ENCODE results near the gene KLF3. TPM values are rescaled to one million over a fixed set of nuclear protein-coding genes. Genes with fewer than 3 reads are reported as not detected.
A peak's percentile ranks its signal among the peaks of the same experiment; 100 is the strongest.

KLF3 gene
- total and polyA plus RNA-seq, 9 of the 15 experiments (the other 6 are each of a cell fraction or from before 2014, with no cell fraction given): 9.9 to 47.2 (median 18.1) TPM

DNA sequence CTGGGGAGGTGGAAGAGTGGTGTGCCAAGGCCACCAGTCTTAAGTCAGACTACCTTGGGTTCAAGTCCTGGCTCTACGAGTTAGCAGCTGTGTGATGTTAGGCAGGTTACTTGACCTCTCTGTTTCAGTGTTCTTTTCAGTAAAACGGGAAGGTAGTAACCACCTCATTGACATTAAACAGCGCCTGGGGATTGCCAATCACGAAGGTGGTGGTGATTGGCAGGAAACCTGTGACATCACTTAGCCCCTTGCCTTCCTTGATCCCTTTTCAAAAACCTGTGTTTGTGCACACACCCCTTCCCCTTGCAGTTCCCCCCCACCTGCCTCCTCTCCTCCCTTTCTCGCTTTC is 7.6 kb downstream of the KLF3 start (continued):
- TF ChIP-seq CBX1 (IDR thresholded peaks at IDR 0.05; ENCODE audit: low read depth): peak; percentile 81; the same call in 1 of the 2 replicates
- TF ChIP-seq JUNB (CRISPR knock-in tag; conservative IDR thresholded peaks at IDR 0.05): no peak
- TF ChIP-seq U2AF2 (optimal IDR thresholded peaks at IDR 0.05; ENCODE audit: low read depth, low read length): no peak
- TF ChIP-seq ZNF282 (CRISPR knock-in tag; IDR thresholded peaks at IDR 0.05): no peak
- no peak for TF ChIP-seq ZNF507 (tag; conservative IDR thresholded peaks at IDR 0.05)
- peak; percentile 83 for TF ChIP-seq HDAC2 (IDR thresholded peaks at IDR 0.05)
- no peak for TF ChIP-seq ARID2 (IDR thresholded peaks at IDR 0.05)
- no peak for TF ChIP-seq TCFL5 (CRISPR knock-in tag; conservative IDR thresholded peaks at IDR 0.05)
- TF ChIP-seq, protein P1, sequence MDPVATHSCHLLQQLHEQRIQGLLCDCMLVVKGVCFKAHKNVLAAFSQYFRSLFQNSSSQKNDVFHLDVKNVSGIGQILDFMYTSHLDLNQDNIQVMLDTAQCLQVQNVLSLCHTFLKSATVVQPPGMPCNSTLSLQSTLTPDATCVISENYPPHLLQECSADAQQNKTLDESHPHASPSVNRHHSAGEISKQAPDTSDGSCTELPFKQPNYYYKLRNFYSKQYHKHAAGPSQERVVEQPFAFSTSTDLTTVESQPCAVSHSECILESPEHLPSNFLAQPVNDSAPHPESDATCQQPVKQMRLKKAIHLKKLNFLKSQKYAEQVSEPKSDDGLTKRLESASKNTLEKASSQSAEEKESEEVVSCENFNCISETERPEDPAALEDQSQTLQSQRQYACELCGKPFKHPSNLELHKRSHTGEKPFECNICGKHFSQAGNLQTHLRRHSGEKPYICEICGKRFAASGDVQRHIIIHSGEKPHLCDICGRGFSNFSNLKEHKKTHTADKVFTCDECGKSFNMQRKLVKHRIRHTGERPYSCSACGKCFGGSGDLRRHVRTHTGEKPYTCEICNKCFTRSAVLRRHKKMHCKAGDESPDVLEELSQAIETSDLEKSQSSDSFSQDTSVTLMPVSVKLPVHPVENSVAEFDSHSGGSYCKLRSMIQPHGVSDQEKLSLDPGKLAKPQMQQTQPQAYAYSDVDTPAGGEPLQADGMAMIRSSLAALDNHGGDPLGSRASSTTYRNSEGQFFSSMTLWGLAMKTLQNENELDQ (CRISPR knock-in tag; IDR thresholded peaks at IDR 0.05; ENCODE audit: borderline replicate concordance): no peak
- no peak for TF ChIP-seq SRSF1 (IDR thresholded peaks at IDR 0.05; ENCODE audit: low read depth, low read length)
- no peak for TF ChIP-seq STAG1 (CRISPR knock-in tag; IDR thresholded peaks at IDR 0.05; ENCODE audit: borderline replicate concordance)
- TF ChIP-seq, protein P2, sequence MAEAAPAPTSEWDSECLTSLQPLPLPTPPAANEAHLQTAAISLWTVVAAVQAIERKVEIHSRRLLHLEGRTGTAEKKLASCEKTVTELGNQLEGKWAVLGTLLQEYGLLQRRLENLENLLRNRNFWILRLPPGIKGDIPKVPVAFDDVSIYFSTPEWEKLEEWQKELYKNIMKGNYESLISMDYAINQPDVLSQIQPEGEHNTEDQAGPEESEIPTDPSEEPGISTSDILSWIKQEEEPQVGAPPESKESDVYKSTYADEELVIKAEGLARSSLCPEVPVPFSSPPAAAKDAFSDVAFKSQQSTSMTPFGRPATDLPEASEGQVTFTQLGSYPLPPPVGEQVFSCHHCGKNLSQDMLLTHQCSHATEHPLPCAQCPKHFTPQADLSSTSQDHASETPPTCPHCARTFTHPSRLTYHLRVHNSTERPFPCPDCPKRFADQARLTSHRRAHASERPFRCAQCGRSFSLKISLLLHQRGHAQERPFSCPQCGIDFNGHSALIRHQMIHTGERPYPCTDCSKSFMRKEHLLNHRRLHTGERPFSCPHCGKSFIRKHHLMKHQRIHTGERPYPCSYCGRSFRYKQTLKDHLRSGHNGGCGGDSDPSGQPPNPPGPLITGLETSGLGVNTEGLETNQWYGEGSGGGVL (CRISPR knock-in tag; IDR thresholded peaks at IDR 0.05): no peak
- TF ChIP-seq ATF1 (CRISPR knock-in tag; IDR thresholded peaks at IDR 0.05): no peak
- TF ChIP-seq ATF1 (tag; IDR thresholded peaks at IDR 0.05): 0 out of 2 replicates have a peak, but pooled peaks have one; percentile 9
- TF ChIP-seq CAMTA2 (CRISPR knock-in tag; conservative IDR thresholded peaks at IDR 0.05): no peak
- peak; percentile 70 for TF ChIP-seq PHF20 (IDR thresholded peaks at IDR 0.05; ENCODE audit: partially characterized antibody)
- TF ChIP-seq IFI16 (CRISPR knock-in tag; IDR thresholded peaks at IDR 0.05): no peak
- no peak for TF ChIP-seq NFIX (CRISPR knock-in tag; IDR thresholded peaks at IDR 0.05; ENCODE audit: low read depth)
- no peak for TF ChIP-seq RNF2 (IDR thresholded peaks at IDR 0.05)
- TF ChIP-seq TSC22D4 (tag; IDR thresholded peaks at IDR 0.05): no peak
- TF ChIP-seq, protein P3, sequence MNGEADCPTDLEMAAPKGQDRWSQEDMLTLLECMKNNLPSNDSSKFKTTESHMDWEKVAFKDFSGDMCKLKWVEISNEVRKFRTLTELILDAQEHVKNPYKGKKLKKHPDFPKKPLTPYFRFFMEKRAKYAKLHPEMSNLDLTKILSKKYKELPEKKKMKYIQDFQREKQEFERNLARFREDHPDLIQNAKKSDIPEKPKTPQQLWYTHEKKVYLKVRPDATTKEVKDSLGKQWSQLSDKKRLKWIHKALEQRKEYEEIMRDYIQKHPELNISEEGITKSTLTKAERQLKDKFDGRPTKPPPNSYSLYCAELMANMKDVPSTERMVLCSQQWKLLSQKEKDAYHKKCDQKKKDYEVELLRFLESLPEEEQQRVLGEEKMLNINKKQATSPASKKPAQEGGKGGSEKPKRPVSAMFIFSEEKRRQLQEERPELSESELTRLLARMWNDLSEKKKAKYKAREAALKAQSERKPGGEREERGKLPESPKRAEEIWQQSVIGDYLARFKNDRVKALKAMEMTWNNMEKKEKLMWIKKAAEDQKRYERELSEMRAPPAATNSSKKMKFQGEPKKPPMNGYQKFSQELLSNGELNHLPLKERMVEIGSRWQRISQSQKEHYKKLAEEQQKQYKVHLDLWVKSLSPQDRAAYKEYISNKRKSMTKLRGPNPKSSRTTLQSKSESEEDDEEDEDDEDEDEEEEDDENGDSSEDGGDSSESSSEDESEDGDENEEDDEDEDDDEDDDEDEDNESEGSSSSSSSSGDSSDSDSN (IDR thresholded peaks at IDR 0.05; ENCODE audit: borderline replicate concordance in 1 of 2, low read depth in 2 of 2, low read length in 2 of 2): no peak
- no peak for TF ChIP-seq ERF (CRISPR knock-in tag; IDR thresholded peaks at IDR 0.05)
- no peak for TF ChIP-seq MYNN (IDR thresholded peaks at IDR 0.05)
- TF ChIP-seq MYNN (CRISPR knock-in tag; IDR thresholded peaks at IDR 0.05): no peak
- no peak for TF ChIP-seq ZKSCAN1 (IDR thresholded peaks at IDR 0.05; ENCODE audit: low read depth, low read length)
- no peak for TF ChIP-seq MBD2 (IDR thresholded peaks at IDR 0.05; ENCODE audit: borderline replicate concordance, low read depth)
- TF ChIP-seq HDGF (IDR thresholded peaks at IDR 0.05): peak; percentile 84; the same call in 1 of the 2 replicates
- TF ChIP-seq TEAD4 (IDR thresholded peaks at IDR 0.05; ENCODE audit: low read length): no peak
- TF ChIP-seq TEAD4 (CRISPR knock-in tag; IDR thresholded peaks at IDR 0.05; ENCODE audit: borderline replicate concordance): no peak

Data from K562 (cell line).